Adrenal gland (tissue), 12 donors: Measurements from ENCODE around the gene XPR1. TPM values are rescaled to one million over a fixed set of nuclear protein-coding genes. Genes with fewer than 3 reads are reported as not detected.

Source experiments
- DNase-seq, 7 donors: peaks; one replicate each; pipeline ENCODE4 v3.0.0-alpha.2; 2019 to 2020
- H3K27ac ChIP-seq, 5 donors: fragments of 200-600 bp; sonication (generic) in 4 of 5; 1 replicate in 3 of 5; 2 replicates in 2 of 5; pipeline versions ENCODE4 v1.5.1 to v1.8.0; 2016 to 2020; ENCODE audit warnings: mild to moderate bottlenecking in 1 of 5
- H3K27me3 ChIP-seq: fragments of 200-600 bp; 2 replicates; pipeline ENCODE4 v1.8.0; 2021
- H3K36me3 ChIP-seq, 2 donors: fragments of 200-600 bp; replicated peaks in 1 of 2; 1 replicate in 1 of 2; 2 replicates in 1 of 2; pipeline versions ENCODE4 v1.5.1 to v1.8.0; 2018 to 2022
- H3K4me1 ChIP-seq, 2 donors: fragments of 200-600 bp; replicated peaks in 1 of 2; 1 replicate in 1 of 2; 2 replicates in 1 of 2; pipeline versions ENCODE4 v1.5.1 to v1.8.0; 2018 to 2021
- H3K4me3 ChIP-seq, 4 donors: fragments of 200-600 bp; sonication (generic) in 3 of 4; one replicate each; pipeline ENCODE4 v1.5.1; 2016 to 2018
- H3K9me3 ChIP-seq, 3 donors: fragments of 200-600 bp; sonication (generic) in 1 of 3; replicated peaks in 1 of 3; 1 replicate in 2 of 3; 2 replicates in 1 of 3; pipeline versions ENCODE4 v1.5.1 to v1.8.0; 2016 to 2021
- POLR2A ChIP-seq, 2 donors: fragments of 450-650 bp; IDR thresholded peaks; one replicate each; pipeline ENCODE4 v1.6.1; 2017; ENCODE audit warnings: antibody characterized with exemption in 2 of 2, mild to moderate bottlenecking in 2 of 2, moderate library complexity in 1 of 2
- WGBS, 4 donors: extraction: QIAGEN DNeasy Blood & Tissue Kit in 2 of 4; methylation state at CpG; one replicate each; pipeline versions ENCODE4 v1.1.5 to v1.1.7; 2013 to 2017; 5-methylcytosine and 5-hydroxymethylcytosine counted together
- intact Hi-C, 2 donors: fragments of 100-400 bp; cut with DNase I; formaldehyde crosslinking; loops; one replicate each; pipeline versions ENCODE4 v1.14.1 to v1.15.0; 2022 to 2023
- polyA plus RNA-seq, 3 donors: library from polyadenylated mRNA; stranded (reverse); fragments of 200-250 nt in 2 of 3; fragments of 350-450 nt in 1 of 3; fragmentation: Illumina TruSeq in 1 of 3; extraction: RNeasy Lipid Tissue Mini Kit (QIAGEN cat#74804) in 1 of 3; gene quantifications; one replicate each; pipeline ENCODE4 v1.2.3, GENCODE V29; 2013 to 2014
- total RNA-seq, 9 donors: library from RNA; depleted of rRNA in 4 of 9; stranded (reverse); fragments of >200 nt in 4 of 9; fragments of 120-200 nt in 1 of 9; fragmentation: NEBNext Ultra II Directional in 1 of 9; extraction: Animal tissue kit (Norgen Biotek cat#: 25700) in 1 of 9; gene quantifications; one replicate each; pipeline versions ENCODE4 v1.1.0 to v1.2.4, GENCODE V29; 2013 to 2023
- TF ChIP-seq, protein P1 (sequence below), 6 experiments: fragments of 450-650 bp in 4 of 6; fragments of 200-600 bp in 2 of 6; sonication (generic) in 1 of 6; IDR thresholded peaks; 1 replicate in 5 of 6; 2 replicates in 1 of 6; pipeline versions ENCODE4 v1.5.1 to v1.8.0; 2016 to 2021; ENCODE audit warnings: antibody characterized with exemption in 6 of 6, mild to moderate bottlenecking in 2 of 6, moderate library complexity in 1 of 6
- donor health status: healthy with polysubstance abuse.
- donor health status: Bipolar disorder and iron deficiency.
- donor health status: DM: yes; HTN: yes; CAD: no.
- donor health status: DM: no; HTN: no; CAD: no.
- donor health status: DM: no; HTN: no; CAD: no.
- donor health status: DM: yes; HTN: yes; CAD: no.

Gene XPR1
- total and polyA plus RNA-seq, 12 donors, result 4.8 to 53.0 (median 24.1) TPM

DNA sequence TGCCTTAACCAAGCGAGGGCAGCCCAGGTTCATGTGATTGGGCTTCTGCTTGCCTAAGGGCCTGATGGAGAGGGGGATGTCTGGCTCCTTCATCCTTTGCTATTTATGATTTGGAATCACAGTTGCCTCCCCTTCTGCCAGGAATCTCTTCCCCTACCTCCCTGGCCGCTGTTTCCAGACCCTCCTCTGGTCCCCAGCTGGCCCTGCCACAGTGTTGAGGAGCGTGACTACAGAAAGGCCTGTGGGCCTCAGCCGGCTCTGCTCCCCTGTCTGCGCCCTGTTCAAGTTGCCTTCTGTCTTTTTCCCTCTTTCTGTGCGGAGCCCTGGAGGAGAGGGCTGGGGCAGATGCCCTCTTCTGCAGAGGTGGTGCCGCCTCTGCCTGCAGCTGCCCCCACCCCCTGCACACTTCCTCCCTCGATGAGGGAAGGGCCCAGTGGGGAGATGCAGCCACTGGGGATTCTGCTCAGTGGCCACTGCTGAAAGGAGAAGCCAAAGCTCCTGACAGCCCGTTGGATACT lies 287.4 kb downstream of the XPR1 start:
- no peak overlapping the region for H3K4me3 ChIP-seq
- TF ChIP-seq, protein P1, sequence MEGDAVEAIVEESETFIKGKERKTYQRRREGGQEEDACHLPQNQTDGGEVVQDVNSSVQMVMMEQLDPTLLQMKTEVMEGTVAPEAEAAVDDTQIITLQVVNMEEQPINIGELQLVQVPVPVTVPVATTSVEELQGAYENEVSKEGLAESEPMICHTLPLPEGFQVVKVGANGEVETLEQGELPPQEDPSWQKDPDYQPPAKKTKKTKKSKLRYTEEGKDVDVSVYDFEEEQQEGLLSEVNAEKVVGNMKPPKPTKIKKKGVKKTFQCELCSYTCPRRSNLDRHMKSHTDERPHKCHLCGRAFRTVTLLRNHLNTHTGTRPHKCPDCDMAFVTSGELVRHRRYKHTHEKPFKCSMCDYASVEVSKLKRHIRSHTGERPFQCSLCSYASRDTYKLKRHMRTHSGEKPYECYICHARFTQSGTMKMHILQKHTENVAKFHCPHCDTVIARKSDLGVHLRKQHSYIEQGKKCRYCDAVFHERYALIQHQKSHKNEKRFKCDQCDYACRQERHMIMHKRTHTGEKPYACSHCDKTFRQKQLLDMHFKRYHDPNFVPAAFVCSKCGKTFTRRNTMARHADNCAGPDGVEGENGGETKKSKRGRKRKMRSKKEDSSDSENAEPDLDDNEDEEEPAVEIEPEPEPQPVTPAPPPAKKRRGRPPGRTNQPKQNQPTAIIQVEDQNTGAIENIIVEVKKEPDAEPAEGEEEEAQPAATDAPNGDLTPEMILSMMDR (IDR thresholded peaks at IDR 0.05), result no peak
- TF ChIP-seq POLR2A (IDR thresholded peaks at IDR 0.05), result no peak
- H3K27me3 ChIP-seq, result no peaks in the 10 kb centered on the region
- no peak overlapping the region for H3K27ac ChIP-seq
- 81 to 94% (median 89%) methylated on average over 5 to 9 of the region's 9 CpGs for WGBS, 4 donors
- intact Hi-C loops, result no loop called here
- no peaks in the 10 kb centered on the region for H3K9me3 ChIP-seq
- no peaks in the 10 kb centered on the region for H3K36me3 ChIP-seq
- H3K4me1 ChIP-seq, result no peaks in the 10 kb centered on the region
- no peak for DNase-seq

DNA sequence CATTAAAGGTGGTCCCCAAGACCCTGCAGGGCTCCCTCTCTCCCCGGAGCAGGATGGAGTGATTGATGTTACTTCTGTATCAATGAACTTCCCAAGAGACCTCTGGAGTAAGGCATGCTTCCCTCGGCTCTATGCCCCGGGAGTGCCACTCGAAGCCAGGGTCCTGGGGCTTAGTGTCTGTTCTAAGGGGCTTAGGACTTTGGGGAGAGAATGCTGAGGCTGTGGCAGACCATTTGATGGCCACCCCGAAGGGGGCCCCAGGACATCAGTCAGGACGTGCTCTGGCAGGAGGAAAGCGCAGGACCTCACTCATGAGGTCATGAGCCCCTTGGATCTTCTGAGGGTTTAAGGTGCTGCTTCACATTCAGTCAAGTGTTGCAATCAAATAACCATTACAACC lies 288.4 kb downstream of the XPR1 start:
- DNase-seq, result no peak
- TF ChIP-seq, protein P1 (IDR thresholded peaks at IDR 0.05), result no peak
- no peak for TF ChIP-seq POLR2A (IDR thresholded peaks at IDR 0.05)
- 60 to 100% (median 83%) methylated on average over 1 to 7 of the region's 7 CpGs for WGBS, 4 donors
- Histone ChIP-seq H3K27me3 (no peaks in the 10 kb centered on the region), H3K4me3 (no peak overlapping the region), H3K4me1 (no peaks in the 10 kb centered on the region), H3K9me3 (no peaks in the 10 kb centered on the region), H3K27ac (no peak overlapping the region), H3K36me3 (no peaks in the 10 kb centered on the region)
- intact Hi-C loops, result no loop called here

DNA sequence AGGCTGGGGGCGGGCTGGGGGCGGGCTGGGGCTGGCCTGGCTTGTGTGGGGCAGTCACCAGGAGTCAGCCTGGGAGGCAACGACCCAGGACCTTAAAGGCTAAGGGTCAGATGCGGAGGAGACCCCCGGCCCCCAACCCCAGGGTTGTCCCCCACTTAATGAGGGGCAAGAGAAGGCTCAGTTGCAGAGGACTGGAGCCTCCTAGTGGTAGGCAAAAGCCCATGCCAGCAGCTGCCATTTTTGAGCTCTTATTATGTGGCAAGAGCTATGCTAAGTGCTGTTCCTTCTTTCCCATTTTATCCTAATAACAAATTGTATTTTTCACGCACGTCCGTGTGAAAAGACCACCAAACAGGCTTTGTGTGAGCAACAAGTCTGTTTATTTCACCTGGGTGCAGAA lies 288.9 kb downstream of the XPR1 start:
- no peaks in the 10 kb centered on the region for H3K9me3 ChIP-seq
- H3K27me3 ChIP-seq, result no peaks in the 10 kb centered on the region
- no peak overlapping the region for H3K4me3 ChIP-seq
- TF ChIP-seq, protein P1 (IDR thresholded peaks at IDR 0.05), result no peak
- no peak for TF ChIP-seq POLR2A (IDR thresholded peaks at IDR 0.05)
- intact Hi-C loops, result no loop called here
- 77 to 89% (median 86%) methylated on average over 3 to 8 of the region's 8 CpGs for WGBS, 4 donors
- no peak overlapping the region for H3K27ac ChIP-seq
- DNase-seq, result no peak
- H3K4me1 ChIP-seq, result peaks cover 0 to 5% of the 10 kb centered on the region in 2 donors
- H3K36me3 ChIP-seq, result no peaks in the 10 kb centered on the region

DNA sequence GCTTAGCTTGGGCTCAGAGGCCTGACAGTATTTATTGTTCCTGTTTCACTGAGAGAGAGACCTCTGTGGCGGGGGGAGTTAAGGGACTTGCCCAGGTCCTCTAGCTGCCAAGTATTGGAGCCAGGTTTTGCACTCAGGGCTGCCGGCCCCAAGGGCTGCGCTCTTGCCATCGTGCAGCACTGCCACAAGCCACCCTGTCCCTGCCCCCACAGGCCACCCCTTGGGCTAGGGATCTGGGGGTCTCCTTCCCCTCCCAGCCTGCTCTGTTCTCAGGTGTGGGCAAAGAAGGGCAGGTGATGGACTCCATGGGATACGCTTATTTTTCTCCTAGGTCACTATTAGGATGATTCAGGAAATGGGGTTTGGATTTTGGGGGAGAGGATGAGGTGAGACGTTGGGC lies 289.6 kb downstream of the XPR1 start:
- no peaks in the 10 kb centered on the region for H3K36me3 ChIP-seq
- TF ChIP-seq, protein P1 (IDR thresholded peaks at IDR 0.05), result no peak
- TF ChIP-seq POLR2A (IDR thresholded peaks at IDR 0.05), result no peak
- H3K27me3 ChIP-seq, result no peaks in the 10 kb centered on the region
- H3K4me3 ChIP-seq, result no peak overlapping the region
- DNase-seq, result no peak
- intact Hi-C loops, result no loop called here
- H3K27ac ChIP-seq, result no peak overlapping the region
- WGBS, 4 donors, result 70 to 91% (median 88%) methylated on average over 2 to 6 of the region's 6 CpGs
- H3K9me3 ChIP-seq, result no peaks in the 10 kb centered on the region
- peaks cover 0 to 10% of the 10 kb centered on the region in 2 donors for H3K4me1 ChIP-seq
